ENCODE data around the gene CFAP69.
"Not testable (repeated sequence)": the region's sequence is repeated elsewhere in the genome, so short reads cannot be mapped to it uniquely, and the experiment has no call there.

CFAP69 gene

GRCh38 chr7:90272242-90272641 is 27.3 kb downstream of the CFAP69 start:
- DNase-seq: no peak

- no peak for DNase-seq
These were observed 29.2 kb downstream of the CFAP69 start for GRCh38 chr7:90274161-90274560.

GRCh38 chr7:90276033-90276728 is 31.2 kb downstream of the CFAP69 start:
- no peak for DNase-seq

GRCh38 chr7:90288154-90288553 is 43.2 kb downstream of the CFAP69 start:
- DNase-seq: no peak

GRCh38 chr7:90290244-90291113 is 45.5 kb downstream of the CFAP69 start:
- DNase-seq: no peak

GRCh38 chr7:90298145-90299038 is 53.4 kb downstream of the CFAP69 start:
- DNase-seq: peak; percentile 56

- DNase-seq: no peak
These were observed 58.3 kb downstream of the CFAP69 start for GRCh38 chr7:90303241-90303640.

- DNase-seq: no peak
These were observed 64.9 kb downstream of the CFAP69 start for GRCh38 chr7:90309872-90310271.

GRCh38 chr7:90311175-90311574 is 66.2 kb downstream of the CFAP69 start:
- no peak for DNase-seq

- peak; percentile 36 for DNase-seq
These were observed 67.8 kb downstream of the CFAP69 start for GRCh38 chr7:90312745-90313144.

- DNase-seq: no peak
These were observed 68.9 kb downstream of the CFAP69 start for GRCh38 chr7:90313907-90314306.

- DNase-seq: no peak
These were observed 75.0 kb downstream of the CFAP69 start for GRCh38 chr7:90320014-90320413.

- DNase-seq: peak; percentile 12
These were observed 75.4 kb downstream of the CFAP69 start for GRCh38 chr7:90320418-90320800.

GRCh38 chr7:90320801-90321494 is 76.0 kb downstream of the CFAP69 start, which contains the start of gene FAM237B:
Gene FAM237B (minus strand): TSS chr7:90321304. CDS start chr7:90319748, 1,556 bp downstream.
- DNase-seq: peak; percentile 13

GRCh38 chr7:90322837-90323236 is 77.9 kb downstream of the CFAP69 start:
- no peak for DNase-seq

GRCh38 chr7:90326500-90326899 is 81.5 kb downstream of the CFAP69 start:
- DNase-seq: peak; percentile 12

- DNase-seq: no peak
These were observed 89.3 kb downstream of the CFAP69 start for GRCh38 chr7:90334193-90334843.

GRCh38 chr7:90334926-90335325 is 90.0 kb downstream of the CFAP69 start:
- not testable (repeated sequence) for DNase-seq

- DNase-seq: no peak
These were observed 92.1 kb downstream of the CFAP69 start for GRCh38 chr7:90337106-90337505.

- no peak for DNase-seq
These were observed 100.0 kb downstream of the CFAP69 start for GRCh38 chr7:90345016-90345415.

- DNase-seq: peak; percentile 39
These were observed 100.8 kb downstream of the CFAP69 start for GRCh38 chr7:90345595-90346335.
